CD4-positive, alpha-beta T cell treated with Interleukin-15 for 4 hours (primary cell): ENCODE results near the gene AGAP1.
"Not testable (repeated sequence)": the region's sequence is repeated elsewhere in the genome, so short reads cannot be mapped to it uniquely, and the experiment has no call there.

ENCODE experiments used
- DNase-seq: peaks from one replicate; pipeline ENCODE4 v3.0.0-alpha.2; 2020; ENCODE audit warnings: low spot score

The AGAP1 gene

GRCh38 chr2:236065314-236066160, 571.7 kb downstream of the AGAP1 start:
- no peak for DNase-seq

DNA sequence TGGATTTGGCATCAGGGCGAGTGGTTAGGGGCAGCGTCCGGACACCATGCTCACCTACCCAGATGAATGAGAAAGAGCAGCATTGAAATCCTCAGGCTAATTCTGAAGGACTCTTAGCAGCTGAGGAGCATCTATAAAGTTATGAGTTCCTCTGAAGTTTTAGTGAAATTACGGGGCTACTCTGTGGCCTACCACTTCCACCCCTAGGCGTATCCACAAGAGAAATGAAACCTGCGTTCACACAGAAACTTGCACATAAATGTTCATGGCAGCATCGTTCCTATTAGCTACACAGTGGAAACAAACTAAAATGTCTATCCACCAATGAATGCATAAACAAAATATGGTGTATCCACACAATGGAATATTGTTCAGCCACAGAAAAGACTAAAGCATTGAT, 576.4 kb downstream of the AGAP1 start:
- no peak for DNase-seq

DNA sequence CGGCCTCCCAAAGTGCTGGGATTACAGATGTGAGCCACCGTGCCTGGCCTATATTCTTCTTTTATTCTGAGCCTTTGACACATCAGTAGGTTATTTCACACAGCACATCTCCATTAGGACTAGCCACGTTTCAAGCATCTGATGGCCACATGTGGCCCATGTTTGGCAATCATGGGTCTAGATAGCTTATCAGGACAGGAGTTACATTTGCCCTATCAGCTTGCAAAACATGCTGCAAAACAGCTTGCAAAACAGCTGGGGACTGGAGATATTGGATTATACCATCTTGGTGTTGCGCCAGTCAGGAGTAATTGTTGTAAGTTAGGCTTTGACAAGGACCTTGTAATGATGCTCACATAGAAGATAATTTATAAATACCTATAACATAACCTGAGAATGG, 579.4 kb downstream of the AGAP1 start:
- DNase-seq: no peak

DNA sequence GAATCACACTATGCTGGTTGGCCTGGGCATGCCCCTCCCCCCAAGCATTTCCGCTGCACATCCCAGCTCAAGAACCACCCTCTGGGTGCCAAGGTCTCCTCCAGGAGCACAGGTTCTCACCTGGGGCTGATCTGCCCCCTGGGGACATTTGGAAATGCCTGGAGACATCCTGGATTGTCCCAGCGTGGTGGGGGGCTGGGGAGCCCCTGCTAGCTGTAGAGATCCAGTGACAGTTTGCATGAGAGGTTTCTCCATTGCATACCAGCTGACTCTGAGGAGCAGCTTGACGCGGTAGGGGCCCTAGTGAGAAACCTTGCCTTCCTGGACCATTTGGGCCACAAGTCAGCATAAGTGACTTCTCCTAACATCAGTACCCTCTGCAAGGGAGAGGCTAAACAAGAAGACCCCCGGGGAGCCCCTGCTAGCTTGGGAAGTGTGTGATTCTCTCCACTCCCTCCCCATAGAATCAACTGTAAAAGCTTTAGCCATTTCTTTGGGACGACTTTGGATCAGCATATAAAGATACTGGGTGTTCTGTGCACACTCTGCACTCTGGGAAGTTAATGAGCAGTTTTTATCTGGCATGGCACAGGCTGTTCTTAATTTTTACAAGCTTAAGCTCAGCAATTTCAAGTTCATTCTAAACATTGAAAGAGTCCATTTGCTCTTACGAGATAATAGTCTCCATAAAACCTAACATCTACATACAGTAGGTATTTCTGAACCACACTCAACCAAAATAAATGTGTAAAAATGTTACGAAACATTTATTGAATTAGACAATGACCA, 580.2 kb downstream of the AGAP1 start:
- DNase-seq: no peak

DNA sequence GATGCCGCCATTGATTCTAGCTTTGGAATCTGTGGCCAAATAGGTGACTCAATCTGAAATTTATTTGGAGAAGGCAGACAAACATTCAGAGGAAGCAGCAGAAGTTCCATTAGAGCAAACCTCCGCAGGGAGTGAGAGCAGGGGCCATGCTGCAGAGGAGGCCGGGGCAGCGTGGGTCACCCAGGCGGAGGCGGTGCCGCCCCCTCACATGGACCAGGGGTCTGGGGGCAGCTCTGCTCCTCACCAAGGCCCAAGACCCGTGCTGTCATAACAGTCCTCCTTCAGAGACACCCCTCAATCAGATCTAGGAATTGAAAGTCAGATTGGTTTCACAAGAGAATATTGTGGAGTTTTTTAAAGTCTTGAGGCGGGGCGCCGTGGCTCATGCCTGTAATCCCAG, 582.0 kb downstream of the AGAP1 start:
- no peak for DNase-seq

DNA sequence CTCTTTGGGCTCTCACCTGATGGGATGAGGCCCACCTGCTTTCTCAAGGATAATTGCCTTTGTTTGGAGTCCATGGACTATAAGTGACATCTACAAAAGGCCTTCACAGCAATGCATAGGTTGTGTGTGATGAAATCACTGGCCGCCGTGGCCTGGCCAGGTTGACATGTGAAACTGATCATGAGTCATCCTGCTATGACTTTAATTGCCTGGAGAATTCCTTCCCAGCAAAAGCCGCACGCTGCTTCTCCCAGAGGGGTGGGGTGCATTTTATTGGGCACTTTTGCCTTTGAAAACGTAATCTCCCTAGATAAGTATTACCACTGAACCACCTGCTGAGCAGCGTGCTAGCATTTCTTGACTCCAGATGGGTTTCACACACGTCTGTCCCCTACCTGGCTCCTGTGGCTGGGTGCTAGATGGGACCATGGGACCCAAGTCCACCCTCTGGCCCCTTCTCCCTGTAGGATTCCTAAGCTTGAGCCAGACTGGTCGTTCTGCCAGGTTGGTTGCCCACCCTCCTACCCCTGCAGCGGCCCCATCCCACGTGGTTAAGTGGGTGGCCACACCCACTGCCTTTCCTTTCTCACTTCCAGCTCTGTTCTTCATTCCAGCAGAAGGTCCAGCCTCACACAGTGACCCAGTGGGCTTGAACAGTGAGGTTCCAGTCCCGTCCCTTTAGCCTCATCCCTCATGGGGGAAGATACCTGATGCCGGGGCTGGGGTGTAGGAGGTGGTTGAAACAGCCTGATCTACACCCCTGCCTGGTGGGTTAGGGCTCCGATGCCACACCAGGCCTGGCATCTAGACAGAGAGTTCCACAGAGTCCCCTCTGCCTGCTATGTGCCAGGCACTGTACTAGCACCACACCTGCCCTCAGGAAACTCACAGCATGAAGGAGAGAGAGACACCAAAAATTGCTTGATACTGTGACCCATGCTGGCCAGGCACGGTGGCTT, 584.7 kb downstream of the AGAP1 start:
- DNase-seq: no peak

GRCh38 chr2:236080412-236080811, 586.6 kb downstream of the AGAP1 start:
- no peak for DNase-seq

DNA sequence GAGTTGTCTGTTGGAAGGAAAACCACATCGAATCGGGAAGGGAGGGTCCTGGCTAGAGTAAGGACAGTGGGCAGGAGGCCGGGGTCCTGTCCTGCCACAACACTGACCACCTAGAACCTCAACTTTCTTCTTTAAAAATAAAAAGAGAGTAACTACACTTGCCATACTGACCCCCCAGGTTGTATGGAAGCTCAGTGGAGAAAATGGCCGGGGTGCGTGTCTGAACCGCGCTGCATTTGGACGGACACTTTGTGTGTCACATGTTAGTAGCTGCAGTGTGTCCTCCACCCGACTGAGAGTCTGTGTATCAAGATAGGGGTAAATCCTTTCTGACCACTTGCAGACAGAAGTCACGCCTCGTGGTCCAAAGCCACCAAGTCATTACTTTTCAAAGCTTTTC, 587.3 kb downstream of the AGAP1 start:
- no peak for DNase-seq

DNA sequence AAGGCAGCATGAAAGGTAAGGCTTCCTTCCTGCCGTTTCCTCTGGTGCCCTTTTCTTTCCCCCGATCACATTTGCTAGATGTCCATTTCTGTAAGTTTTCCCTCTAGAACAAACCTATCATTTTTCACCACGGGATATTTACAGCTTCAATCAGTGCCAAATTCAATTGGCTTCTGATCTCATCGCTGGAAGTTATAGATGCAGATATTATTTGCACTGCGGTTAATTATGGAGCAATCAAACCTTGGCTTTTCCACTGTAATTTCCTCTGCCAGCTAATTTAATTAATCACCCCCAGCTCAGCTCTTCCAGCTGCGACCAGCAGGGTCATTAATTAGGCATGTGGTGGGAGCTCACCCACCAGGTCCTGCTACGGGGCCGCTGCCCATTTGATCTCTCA, 588.2 kb downstream of the AGAP1 start:
- no peak for DNase-seq

GRCh38 chr2:236083934-236084333, 590.1 kb downstream of the AGAP1 start:
- DNase-seq: no peak

DNA sequence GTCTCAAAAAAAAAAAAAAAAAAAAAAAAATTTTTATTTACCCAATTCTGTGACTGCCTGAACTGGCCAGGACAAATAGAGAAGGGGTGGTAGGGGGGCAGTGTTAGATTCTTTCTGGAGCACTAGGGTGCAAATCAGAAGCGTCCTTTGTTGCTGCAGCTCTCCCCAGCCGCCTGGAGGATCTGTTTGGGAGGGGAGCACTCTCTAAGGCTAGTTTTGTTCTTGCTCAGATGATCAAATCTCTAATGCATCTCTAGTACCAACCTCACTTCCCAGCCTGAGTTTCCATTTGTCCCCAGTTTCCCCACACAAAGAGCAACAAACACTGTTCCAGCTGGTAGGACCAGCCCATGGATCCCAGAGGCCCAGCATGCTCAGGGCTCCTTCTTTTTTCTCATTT, 591.4 kb downstream of the AGAP1 start:
- no peak for DNase-seq

- DNase-seq: no peak
Measured at GRCh38 chr2:236085647-236086046, 591.8 kb downstream of the AGAP1 start.

GRCh38 chr2:236086403-236086970, 592.6 kb downstream of the AGAP1 start:
- no peak for DNase-seq

- DNase-seq: no peak
Measured at GRCh38 chr2:236086971-236087465, 593.2 kb downstream of the AGAP1 start.

GRCh38 chr2:236088368-236089057, 594.7 kb downstream of the AGAP1 start:
- DNase-seq: no peak

GRCh38 chr2:236089271-236090026, 595.6 kb downstream of the AGAP1 start:
- no peak for DNase-seq

DNA sequence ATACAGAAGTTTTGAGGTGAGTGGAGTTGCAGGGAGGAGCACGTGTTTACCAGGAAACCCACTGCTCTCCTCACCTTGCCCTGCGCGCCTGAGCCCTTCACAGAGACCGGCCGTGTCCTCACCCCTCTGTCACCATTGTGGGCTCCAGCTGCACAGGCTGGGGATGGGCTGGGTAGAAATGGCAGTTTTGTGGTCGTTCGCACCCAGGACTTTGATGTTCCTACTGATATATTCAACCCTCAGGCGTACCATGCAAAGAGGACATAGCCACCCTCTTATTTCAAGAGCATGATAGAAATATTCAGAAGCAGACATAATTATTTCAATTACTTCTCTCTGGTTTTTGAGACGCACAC, 596.2 kb downstream of the AGAP1 start:
- DNase-seq: no peak

DNA sequence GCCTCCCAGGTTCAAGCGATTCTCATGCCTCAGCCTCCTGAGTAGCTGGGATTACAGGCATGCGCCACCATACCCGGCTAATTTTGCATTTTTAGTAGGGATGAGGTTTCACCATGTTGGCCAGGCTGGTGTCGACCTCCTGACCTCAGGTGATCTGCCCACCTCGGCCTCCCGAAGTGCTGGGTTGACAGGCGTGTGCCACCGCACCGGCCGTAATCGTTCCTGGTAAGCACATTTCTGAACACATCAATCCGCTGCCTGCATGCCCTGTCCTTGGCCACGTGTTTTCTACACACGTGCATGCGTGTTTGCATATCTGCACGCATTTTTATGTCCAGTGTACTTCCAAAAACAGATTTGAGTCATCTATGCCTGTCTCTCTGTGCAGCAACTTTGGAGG, 597.0 kb downstream of the AGAP1 start:
- not testable (repeated sequence) for DNase-seq

DNA sequence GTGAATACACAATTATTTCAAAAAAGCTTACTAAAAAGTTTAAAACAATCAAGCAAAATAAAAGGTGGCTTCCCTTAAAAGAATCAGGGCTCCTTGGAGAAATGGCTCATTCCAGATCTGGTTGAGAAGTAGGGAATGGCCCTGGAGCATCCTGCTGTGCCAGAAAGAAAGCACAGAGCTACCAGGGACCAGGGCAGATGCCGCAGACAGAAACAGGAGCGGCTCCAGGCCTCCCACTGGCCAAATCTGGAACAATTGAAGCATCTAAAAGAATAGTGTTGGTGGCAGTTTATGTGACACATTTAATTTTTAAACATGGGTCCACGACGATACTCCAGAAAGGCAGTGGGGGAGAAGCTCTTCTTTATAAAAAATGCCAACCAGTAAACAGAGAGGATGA, 598.9 kb downstream of the AGAP1 start:
- DNase-seq: no peak

DNA sequence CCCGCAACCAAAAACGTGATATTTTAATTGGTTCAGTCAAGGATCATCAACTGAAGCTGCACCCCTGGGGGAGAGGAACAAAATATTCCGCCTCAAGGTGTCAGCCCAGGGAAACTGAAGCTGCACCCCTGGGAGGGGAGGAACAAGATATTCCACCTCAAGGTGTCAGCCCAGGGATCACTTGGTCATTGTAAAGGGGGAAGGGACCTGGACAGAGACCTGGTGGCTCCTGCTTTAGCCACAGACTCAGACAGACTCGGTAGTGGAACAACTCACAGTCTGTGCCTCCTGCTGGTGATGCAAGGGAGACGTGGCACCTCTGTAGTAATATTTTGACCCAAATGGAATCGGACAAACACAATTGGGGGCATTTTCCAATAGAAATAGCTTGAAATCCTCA, 599.3 kb downstream of the AGAP1 start:
- no peak for DNase-seq
